Activated T-helper 2 cell treated with anti-CD3 and anti-CD28 coated beads, Interferon-gamma antibody, Interleukin-2, Interleukin-4, amounts not matched to agents 10 μg/mL and 5 μg/mL and 100 μg/mL, durations not matched to agents 14 hours and 24 hours and 36 hours (primary cell): ENCODE results near the gene SEMA6B. TPM values are rescaled to one million over a fixed set of nuclear protein-coding genes. Genes with fewer than 3 reads are reported as not detected.

Source experiments
- DNase-seq: peaks from one replicate; pipeline ENCODE4 v3.0.0; 2021; ENCODE audit warnings: low spot score
- H3K27ac Mint-ChIP-seq: one replicate; pipeline ENCODE4 v1.8.0; 2021; ENCODE audit warnings: mixed read lengths
- H3K27me3 Mint-ChIP-seq: one replicate; pipeline ENCODE4 v1.8.0; 2021; ENCODE audit warnings: low read depth, mixed read lengths
- H3K36me3 Mint-ChIP-seq: one replicate; pipeline ENCODE4 v1.8.0; 2021; ENCODE audit warnings: low read depth, mixed read lengths
- H3K4me1 Mint-ChIP-seq: one replicate; pipeline ENCODE4 v1.8.0; 2021; ENCODE audit warnings: low read depth, mixed read lengths
- H3K4me3 Mint-ChIP-seq: one replicate; pipeline ENCODE4 v1.8.0; 2021; ENCODE audit warnings: low read depth, mild to moderate bottlenecking, moderate library complexity, mixed read lengths
- H3K9me3 Mint-ChIP-seq: one replicate; pipeline ENCODE4 v1.8.0; 2021; ENCODE audit warnings: mixed read lengths
- intact Hi-C: fragments of 100-400 bp; cut with micrococcal nuclease; formaldehyde crosslinking; loops from one replicate; pipeline ENCODE4 v1.15.1; 2023
- total RNA-seq: library from RNA; stranded (reverse); gene quantifications from 2 replicates; pipeline ENCODE4 v1.2.3, GENCODE V29; 2022

Gene SEMA6B
- total RNA-seq, 1 donor from 2014 or later, result not detected

DNA sequence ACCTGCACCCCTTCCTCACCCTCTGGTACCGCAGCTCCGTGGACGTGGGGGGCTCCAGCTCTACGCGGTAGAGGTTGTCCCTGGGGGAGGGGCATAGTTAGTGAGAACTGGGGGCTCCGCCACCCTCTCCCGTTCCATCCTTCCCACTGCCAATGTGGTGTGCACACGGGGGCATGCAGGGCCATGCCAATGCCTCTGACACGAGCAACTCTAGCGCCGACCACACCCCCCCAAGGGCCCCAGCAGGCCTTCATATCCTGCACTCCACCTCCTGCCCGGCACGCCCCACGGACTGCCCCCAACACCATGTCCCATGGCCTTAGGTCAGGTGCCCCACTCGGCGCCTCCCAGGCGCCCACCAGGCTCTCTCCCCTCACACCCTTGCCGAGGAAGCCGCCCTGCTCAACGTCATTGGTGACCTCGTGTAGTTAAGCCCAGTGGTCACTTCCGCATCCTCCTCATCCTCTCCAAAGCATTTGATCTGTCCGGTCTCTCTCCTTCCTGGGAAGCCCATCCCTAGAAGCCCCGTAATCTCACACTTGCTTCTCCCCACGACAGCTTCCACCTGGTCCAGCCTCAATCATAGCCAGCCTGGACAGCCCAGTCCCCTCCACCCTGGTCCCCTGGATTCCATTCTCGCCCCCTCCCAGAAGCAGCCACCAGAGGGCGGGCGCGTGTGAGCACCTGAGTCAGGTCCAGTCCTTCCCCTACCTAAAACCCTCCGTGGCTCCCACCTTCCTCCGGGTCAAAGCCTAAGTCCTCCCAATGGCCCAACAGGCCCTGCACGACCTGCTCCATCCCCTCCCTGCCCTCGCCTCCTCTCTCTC, 2.1 kb downstream of the SEMA6B start:
- no peak overlapping the region for H3K27ac Mint-ChIP-seq
- H3K4me1 Mint-ChIP-seq, result no peaks in the 10 kb centered on the region
- no peak overlapping the region for H3K4me3 Mint-ChIP-seq
- intact Hi-C loops, result loop anchor here (5.0 kb wide), 1 partner anchor 80 kb away; the partner anchor contains the start of gene TNFAIP8L1
- no peaks in the 10 kb centered on the region for H3K27me3 Mint-ChIP-seq
- H3K36me3 Mint-ChIP-seq, result no peaks in the 10 kb centered on the region
- DNase-seq, result no peak
- no peaks in the 10 kb centered on the region for H3K9me3 Mint-ChIP-seq

DNA sequence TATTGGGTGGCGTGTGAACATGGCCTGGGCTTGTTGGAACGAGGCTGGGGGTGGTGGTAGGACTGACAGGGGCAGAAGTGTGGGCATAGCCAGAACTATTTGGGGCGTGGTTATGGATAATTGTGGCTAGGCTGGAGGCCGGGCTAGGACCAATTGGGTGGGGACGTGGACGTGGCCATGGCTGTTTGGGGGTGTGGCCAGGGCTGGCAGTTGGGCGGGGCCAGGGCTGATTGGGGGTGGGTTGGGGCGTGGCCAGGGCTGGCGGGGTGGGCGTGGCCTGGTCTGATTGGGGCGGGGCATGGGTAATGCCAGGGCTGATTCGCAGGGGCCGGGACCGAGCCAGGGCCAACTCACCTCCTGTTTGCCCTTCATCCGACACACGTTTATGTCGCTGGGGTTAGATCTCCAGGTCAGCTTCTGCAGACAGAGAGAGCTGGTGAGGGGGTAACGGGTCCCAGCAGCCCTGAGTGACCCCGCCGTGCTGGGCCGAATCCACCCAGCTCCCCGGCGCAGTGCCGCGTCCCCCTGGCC, 2.8 kb downstream of the SEMA6B start:
- Mint-ChIP-seq H3K4me3 (no peak overlapping the region), H3K27ac (no peak overlapping the region), H3K9me3 (no peaks in the 10 kb centered on the region), H3K27me3 (no peaks in the 10 kb centered on the region), H3K4me1 (no peaks in the 10 kb centered on the region), H3K36me3 (no peaks in the 10 kb centered on the region)
- intact Hi-C loops, result loop anchor here (5.0 kb wide), 1 partner anchor 81 kb away; the partner anchor contains the start of gene TNFAIP8L1
- DNase-seq, result no peak

DNA sequence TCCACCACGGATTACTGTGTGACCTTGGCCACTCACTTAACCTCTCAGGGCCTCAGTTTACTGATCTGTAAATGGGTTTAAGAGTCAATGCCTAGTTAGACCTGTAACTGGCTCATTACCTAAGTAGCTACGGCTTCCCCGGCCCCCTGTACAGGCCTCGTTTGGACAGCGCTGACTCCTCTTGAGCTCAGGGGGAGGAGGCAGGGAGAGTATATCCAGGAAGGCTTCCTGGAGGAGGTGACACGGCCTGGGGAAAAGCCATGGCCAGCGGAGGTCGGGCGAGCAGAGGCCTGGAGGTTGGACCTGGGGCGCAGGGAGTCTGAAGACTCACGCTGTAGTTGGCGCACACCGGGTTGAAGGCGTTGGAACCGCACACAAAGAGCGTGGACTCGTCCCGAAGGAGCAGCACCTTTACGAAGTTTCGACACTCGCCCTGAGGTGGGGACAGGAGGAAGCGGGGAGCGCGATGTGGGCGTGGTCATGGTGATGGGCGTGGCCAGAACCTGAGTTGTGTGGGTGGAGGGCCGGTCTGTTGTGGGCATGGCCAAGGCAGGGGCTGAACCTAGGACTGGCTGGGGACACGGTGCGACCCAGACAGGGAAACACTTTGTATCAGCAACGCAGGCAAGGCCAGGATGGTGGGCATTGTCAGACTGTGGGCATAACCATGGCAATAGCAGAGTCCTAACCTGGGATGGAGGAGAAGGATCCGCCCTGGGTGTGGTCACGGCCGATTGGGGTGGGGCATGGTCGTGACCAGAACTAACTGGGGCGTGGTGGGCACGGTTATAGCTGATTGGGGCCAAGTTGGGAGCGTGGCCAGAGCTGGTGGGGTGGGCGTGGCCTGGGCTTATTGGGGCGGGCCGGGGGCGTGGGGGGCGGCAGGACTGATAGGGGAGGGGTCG, 3.6 kb downstream of the SEMA6B start:
- H3K36me3 Mint-ChIP-seq, result no peaks in the 10 kb centered on the region
- no peak overlapping the region for H3K4me3 Mint-ChIP-seq
- H3K27me3 Mint-ChIP-seq, result no peaks in the 10 kb centered on the region
- H3K9me3 Mint-ChIP-seq, result no peaks in the 10 kb centered on the region
- no peak for DNase-seq
- H3K4me1 Mint-ChIP-seq, result no peaks in the 10 kb centered on the region
- intact Hi-C loops, result loop anchor here (5.0 kb wide), 1 partner anchor 81 kb away; the partner anchor contains the start of gene TNFAIP8L1
- H3K27ac Mint-ChIP-seq, result no peak overlapping the region

DNA sequence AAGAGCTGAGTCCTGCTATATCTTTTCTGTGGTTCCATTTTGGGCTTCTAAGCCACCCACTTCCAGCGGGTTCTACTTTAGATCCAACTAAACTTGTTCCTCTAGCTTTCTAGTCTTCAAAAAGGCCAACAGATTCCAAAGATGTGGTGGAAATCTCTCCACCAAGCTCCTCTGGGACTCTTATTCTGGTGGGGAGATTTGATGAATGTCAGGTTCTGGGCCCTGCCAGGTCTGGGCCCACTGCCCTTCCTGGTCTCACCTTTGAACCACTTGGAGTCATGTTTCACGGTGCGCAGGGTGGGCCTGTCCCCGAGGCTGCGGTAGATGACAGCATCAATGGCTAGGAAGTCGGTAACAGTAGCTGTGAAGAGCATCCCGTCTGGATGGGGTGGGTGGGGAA, 4.8 kb downstream of the SEMA6B start:
- intact Hi-C loops, result loop anchor here (5.0 kb wide), 1 partner anchor 83 kb away; the partner anchor contains the start of gene TNFAIP8L1
- no peaks in the 10 kb centered on the region for H3K36me3 Mint-ChIP-seq
- H3K27ac Mint-ChIP-seq, result no peak overlapping the region
- no peaks in the 10 kb centered on the region for H3K4me1 Mint-ChIP-seq
- DNase-seq, result no peak
- H3K4me3 Mint-ChIP-seq, result no peak overlapping the region
- H3K27me3 Mint-ChIP-seq, result no peaks in the 10 kb centered on the region
- H3K9me3 Mint-ChIP-seq, result no peaks in the 10 kb centered on the region

DNA sequence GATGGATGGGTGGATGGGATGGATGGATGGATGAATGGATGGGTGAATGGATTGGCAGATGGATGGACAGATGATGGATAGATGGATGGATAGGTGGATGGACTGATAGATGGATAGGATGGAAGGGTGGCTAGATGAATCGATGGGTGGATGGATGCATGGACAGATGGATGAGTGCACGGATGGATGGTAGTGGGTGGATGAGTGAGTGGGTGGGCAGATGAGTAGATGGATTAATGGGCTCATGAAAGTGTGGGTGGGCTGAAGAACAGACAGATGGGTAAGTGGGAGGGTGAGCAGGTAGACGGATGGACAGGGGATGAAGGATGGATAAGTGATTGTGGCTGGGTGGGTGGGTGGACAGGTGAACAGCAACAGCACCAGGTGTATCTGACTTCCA, 5.7 kb downstream of the SEMA6B start:
- Mint-ChIP-seq H3K27ac (no peak overlapping the region), H3K9me3 (no peaks in the 10 kb centered on the region), H3K4me1 (no peaks in the 10 kb centered on the region), H3K27me3 (no peaks in the 10 kb centered on the region), H3K4me3 (no peak overlapping the region), H3K36me3 (no peaks in the 10 kb centered on the region)
- intact Hi-C loops, result no loop called here
- no peak for DNase-seq

DNA sequence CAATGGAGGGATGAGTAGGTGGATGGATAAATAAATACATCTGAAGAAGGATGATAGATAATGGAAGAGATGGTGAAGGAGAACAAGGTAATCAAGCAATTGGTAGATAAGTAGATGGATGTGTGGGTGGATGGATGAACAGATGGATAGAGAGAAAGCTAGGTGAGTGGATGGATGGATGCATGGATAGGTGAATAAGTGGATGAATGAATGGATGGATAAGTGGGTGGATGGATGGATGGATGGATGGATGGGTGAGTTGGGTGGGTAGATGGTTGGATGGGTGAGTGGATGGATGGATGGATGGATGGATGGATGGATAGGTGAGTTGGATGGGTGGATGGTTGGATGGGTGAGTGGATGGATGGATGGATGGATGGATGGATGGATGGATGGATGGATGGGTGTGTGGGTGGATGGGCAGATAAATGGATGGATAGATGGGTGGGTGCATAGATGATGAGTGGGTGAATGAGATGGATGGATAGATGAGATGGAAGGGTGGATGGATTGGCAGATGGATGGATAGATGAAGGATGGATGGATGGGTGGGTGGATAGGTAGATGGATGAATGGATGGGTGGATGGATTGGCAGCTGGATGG, 6.3 kb downstream of the SEMA6B start:
- Mint-ChIP-seq H3K27me3 (no peaks in the 10 kb centered on the region), H3K4me1 (no peaks in the 10 kb centered on the region), H3K27ac (no peak overlapping the region), H3K36me3 (no peaks in the 10 kb centered on the region), H3K9me3 (no peaks in the 10 kb centered on the region), H3K4me3 (no peak overlapping the region)
- intact Hi-C loops, result no loop called here
- DNase-seq, result no peak

DNA sequence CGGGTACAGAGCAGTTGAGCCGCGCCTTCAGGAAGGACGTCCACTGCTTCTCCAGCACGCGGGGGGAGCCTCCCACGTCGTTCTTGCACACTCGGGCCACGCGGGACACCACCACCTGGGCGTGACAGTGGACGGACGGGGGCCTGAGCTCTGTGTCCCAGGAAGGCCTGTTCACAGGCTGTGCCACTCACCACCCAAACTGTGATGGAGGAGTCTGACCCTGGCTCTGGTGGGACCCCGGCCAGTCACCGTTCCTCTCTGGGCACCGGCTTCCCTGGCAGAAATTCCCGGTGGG, 7.0 kb downstream of the SEMA6B start:
- no peaks in the 10 kb centered on the region for H3K4me1 Mint-ChIP-seq
- H3K9me3 Mint-ChIP-seq, result no peaks in the 10 kb centered on the region
- no peak overlapping the region for H3K27ac Mint-ChIP-seq
- no peaks in the 10 kb centered on the region for H3K27me3 Mint-ChIP-seq
- intact Hi-C loops, result no loop called here
- DNase-seq, result no peak
- no peak overlapping the region for H3K4me3 Mint-ChIP-seq
- H3K36me3 Mint-ChIP-seq, result no peaks in the 10 kb centered on the region

DNA sequence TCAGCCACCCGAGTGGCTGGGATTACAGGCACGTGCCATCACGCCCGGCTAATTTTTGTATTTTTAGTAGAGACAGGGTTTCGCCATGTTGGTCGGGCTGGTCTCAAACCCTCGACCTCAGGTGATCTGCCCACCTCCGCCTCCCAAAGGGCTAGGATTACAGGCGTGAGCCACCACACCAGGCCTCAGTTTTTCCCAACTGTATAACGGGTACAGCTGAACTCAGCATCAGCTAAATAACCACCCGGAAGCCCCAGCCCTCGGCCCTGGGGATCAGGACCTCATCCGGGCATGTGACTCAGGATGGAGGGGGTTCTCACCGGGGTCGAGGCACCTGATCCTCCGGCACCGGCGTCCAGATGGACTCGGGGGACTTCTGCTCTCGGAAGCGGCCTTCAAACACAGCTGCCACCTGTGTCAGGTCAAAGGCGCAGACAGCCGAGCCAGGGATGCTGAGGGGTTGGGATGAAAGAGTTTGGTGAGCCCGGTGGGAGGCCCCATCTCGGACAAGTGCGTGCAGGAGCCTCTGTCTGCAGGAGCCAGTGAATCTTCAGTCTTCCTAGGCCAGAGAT, 8.9 kb downstream of the SEMA6B start:
- Mint-ChIP-seq H3K4me1 (no peaks in the 10 kb centered on the region), H3K27me3 (no peaks in the 10 kb centered on the region), H3K9me3 (no peaks in the 10 kb centered on the region), H3K36me3 (no peaks in the 10 kb centered on the region), H3K4me3 (no peak overlapping the region), H3K27ac (no peak overlapping the region)
- no peak for DNase-seq
- intact Hi-C loops, result no loop called here

DNA sequence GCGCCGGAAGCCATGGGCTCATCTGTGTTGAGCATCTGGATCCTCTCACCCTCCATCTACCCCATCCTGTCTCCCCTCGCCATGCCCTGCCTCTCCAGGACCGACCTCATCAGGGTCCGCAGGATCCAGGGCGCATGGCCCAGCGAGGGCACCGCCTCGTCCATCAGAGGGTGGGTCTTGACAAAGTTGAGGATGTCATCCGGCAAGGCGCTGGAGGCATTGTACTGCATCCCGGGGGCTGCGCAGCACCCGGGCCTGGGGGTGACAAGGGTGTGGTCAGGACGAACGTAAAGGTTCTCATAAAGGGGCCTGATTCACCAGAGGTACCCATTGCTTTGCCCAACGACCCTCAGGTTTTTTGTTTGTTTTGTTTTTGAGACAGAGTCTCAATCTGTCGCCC, 9.5 kb downstream of the SEMA6B start:
- Mint-ChIP-seq H3K36me3 (no peaks in the 10 kb centered on the region), H3K4me1 (no peaks in the 10 kb centered on the region)
- no peak for DNase-seq

DNA sequence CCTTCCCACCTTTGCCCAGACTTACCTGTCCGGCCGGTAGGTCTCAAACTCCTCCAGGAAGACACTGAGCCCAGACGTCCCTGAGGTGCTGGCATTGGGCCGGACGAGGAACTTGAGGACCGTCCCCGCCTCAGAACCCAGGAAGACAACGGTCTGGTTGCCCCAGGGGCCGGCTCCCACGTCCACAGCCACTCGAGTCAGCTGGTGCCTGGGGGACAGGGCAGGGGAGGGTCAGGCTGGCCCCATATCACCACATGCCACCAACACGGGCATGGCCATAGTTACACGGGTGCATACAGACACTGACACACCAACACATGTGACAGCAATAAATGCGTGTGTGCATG, 11.3 kb downstream of the SEMA6B start:
- intact Hi-C loops, result no loop called here
- Mint-ChIP-seq H3K9me3 (no peaks in the 10 kb centered on the region), H3K27ac (no peak overlapping the region), H3K27me3 (no peaks in the 10 kb centered on the region), H3K4me3 (no peak overlapping the region), H3K4me1 (no peaks in the 10 kb centered on the region), H3K36me3 (no peaks in the 10 kb centered on the region)
- no peak for DNase-seq

More for the DNA sequence above, 9.5 kb downstream of the SEMA6B start:
- no peaks in the 10 kb centered on the region for H3K9me3 Mint-ChIP-seq
- no peak overlapping the region for H3K4me3 Mint-ChIP-seq
- H3K27ac Mint-ChIP-seq, result no peak overlapping the region
- no peaks in the 10 kb centered on the region for H3K27me3 Mint-ChIP-seq
- intact Hi-C loops, result no loop called here

DNA sequence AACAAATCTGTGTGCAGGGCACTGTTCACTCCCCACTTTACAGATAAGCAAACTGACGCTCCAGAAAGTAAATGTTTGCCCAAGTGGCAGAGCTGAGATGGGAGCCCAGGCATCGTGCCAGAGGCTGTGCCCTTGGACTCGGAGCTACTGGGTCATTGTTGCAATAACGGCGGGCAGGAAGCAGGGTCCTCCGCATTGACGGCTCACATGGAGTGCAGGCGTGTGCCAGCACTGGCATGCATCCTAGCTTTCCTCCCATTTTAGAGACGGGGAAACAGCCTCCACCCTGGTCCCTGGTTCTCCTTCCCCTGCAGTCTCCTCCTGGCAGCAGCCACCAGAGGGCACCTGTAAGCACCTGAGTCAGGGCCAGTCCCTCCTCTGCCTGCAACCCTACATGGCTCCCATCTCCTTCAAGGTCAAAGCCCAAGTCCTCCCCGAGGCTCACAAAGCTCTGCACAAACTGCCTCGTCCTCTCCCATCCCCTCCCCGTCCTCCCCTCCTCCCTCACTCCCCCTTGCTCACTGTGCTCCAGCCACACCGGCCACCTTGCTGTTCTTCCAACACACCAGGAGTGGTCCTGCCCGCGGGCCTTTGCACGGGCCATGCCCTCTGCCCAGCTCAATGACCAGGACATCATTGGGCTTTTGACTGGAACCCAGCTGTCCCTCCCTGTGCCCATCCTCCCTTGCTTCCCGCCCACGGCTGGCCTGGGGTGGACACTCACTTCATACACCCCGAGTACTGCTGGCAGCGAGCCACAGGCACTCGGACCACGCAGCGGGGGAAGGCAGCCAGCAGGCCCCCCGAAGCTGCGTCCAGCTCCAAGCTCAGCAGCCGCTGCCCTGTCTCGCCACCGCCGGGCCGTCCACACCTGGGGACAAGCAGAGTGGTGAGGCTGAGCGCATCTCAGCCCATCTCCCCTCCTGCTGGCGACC, 11.9 kb downstream of the SEMA6B start:
- Mint-ChIP-seq H3K9me3 (no peaks in the 10 kb centered on the region), H3K4me3 (no peak overlapping the region), H3K27me3 (no peaks in the 10 kb centered on the region), H3K4me1 (no peaks in the 10 kb centered on the region), H3K36me3 (no peaks in the 10 kb centered on the region), H3K27ac (no peak overlapping the region)
- no peak for DNase-seq
- intact Hi-C loops, result no loop called here
